UCSD-AML1 (cell line): ENCODE results near the gene MAN2B2.

Source experiments
- DNase-seq: peaks from one replicate; lab custom pipeline; 2025; ENCODE audit not compliant: unreplicated experiment; lab: John Stamatoyannopoulos, UW

The MAN2B2 gene

GRCh38 chr4:6592804-6593563, 18.0 kb downstream of the MAN2B2 start:
- DNase-seq, result no peak

- DNase-seq, result no peak
Measured at GRCh38 chr4:6594341-6594740, 19.4 kb downstream of the MAN2B2 start.

- DNase-seq, result no peak
Measured at GRCh38 chr4:6594826-6595355, 19.9 kb downstream of the MAN2B2 start.

- DNase-seq, result no peak
Measured at GRCh38 chr4:6595897-6596537, 21.0 kb downstream of the MAN2B2 start.

GRCh38 chr4:6596948-6597347, 22.0 kb downstream of the MAN2B2 start:
- no peak for DNase-seq

GRCh38 chr4:6598127-6598526, 23.1 kb downstream of the MAN2B2 start:
- DNase-seq, result no peak

GRCh38 chr4:6598641-6599040, 23.7 kb downstream of the MAN2B2 start:
- DNase-seq, result no peak

- DNase-seq, result no peak
Measured at GRCh38 chr4:6601661-6602250, 26.8 kb downstream of the MAN2B2 start.

GRCh38 chr4:6602289-6602688, 27.3 kb downstream of the MAN2B2 start:
- DNase-seq, result no peak

- no peak for DNase-seq
Measured at GRCh38 chr4:6603128-6603527, 28.1 kb downstream of the MAN2B2 start.

- DNase-seq, result no peak
Measured at GRCh38 chr4:6605114-6605513, 30.1 kb downstream of the MAN2B2 start.

- no peak for DNase-seq
Measured at GRCh38 chr4:6605605-6606004, 30.6 kb downstream of the MAN2B2 start.

GRCh38 chr4:6606465-6607235, 31.7 kb downstream of the MAN2B2 start:
- DNase-seq, result no peak

GRCh38 chr4:6607368-6608055, 32.5 kb downstream of the MAN2B2 start:
- DNase-seq, result no peak

- DNase-seq, result no peak
Measured at GRCh38 chr4:6608758-6609414, 33.9 kb downstream of the MAN2B2 start.

GRCh38 chr4:6609415-6610079, 34.6 kb downstream of the MAN2B2 start:
- no peak for DNase-seq

GRCh38 chr4:6610856-6611430, 36.0 kb downstream of the MAN2B2 start:
- DNase-seq, result no peak

- no peak for DNase-seq
Measured at GRCh38 chr4:6612961-6613675, 38.1 kb downstream of the MAN2B2 start.
